ENCODE data around the gene CIAPIN1.

- TF ChIP-seq CTCF (IDR thresholded peaks at IDR 0.05 in 2 of 3, conservative IDR thresholded peaks at IDR 0.05 in 1 of 3; ENCODE audit: borderline replicate concordance in 1 of 3, insufficient read depth in 1 of 3, low read depth in 2 of 3, low read length in 2 of 3) (no peak), EZH2 (IDR thresholded peaks at IDR 0.05) (no peak), YY1 (IDR thresholded peaks at IDR 0.05; ENCODE audit: extremely low read depth, insufficient replicate concordance, low read depth, low read length) (no peak), ZBTB33 (IDR thresholded peaks at IDR 0.05; ENCODE audit: extremely low read depth, insufficient replicate concordance, low read length) (no peak), RAD21 (IDR thresholded peaks at IDR 0.05; ENCODE audit: low read depth) (no peak)
- TF ChIP-seq, protein P1, sequence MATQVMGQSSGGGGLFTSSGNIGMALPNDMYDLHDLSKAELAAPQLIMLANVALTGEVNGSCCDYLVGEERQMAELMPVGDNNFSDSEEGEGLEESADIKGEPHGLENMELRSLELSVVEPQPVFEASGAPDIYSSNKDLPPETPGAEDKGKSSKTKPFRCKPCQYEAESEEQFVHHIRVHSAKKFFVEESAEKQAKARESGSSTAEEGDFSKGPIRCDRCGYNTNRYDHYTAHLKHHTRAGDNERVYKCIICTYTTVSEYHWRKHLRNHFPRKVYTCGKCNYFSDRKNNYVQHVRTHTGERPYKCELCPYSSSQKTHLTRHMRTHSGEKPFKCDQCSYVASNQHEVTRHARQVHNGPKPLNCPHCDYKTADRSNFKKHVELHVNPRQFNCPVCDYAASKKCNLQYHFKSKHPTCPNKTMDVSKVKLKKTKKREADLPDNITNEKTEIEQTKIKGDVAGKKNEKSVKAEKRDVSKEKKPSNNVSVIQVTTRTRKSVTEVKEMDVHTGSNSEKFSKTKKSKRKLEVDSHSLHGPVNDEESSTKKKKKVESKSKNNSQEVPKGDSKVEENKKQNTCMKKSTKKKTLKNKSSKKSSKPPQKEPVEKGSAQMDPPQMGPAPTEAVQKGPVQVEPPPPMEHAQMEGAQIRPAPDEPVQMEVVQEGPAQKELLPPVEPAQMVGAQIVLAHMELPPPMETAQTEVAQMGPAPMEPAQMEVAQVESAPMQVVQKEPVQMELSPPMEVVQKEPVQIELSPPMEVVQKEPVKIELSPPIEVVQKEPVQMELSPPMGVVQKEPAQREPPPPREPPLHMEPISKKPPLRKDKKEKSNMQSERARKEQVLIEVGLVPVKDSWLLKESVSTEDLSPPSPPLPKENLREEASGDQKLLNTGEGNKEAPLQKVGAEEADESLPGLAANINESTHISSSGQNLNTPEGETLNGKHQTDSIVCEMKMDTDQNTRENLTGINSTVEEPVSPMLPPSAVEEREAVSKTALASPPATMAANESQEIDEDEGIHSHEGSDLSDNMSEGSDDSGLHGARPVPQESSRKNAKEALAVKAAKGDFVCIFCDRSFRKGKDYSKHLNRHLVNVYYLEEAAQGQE (IDR thresholded peaks at IDR 0.05; ENCODE audit: low read depth), result no peak
- TF ChIP-seq, protein P2, sequence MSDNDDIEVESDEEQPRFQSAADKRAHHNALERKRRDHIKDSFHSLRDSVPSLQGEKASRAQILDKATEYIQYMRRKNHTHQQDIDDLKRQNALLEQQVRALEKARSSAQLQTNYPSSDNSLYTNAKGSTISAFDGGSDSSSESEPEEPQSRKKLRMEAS (IDR thresholded peaks at IDR 0.05), result no peak
Observed at GRCh38 chr16:57484515-57485005, 37.4 kb upstream of the CIAPIN1 start.
